ENCODE measurements around the gene SMYD3. TPM values are rescaled to one million over a fixed set of nuclear protein-coding genes. Genes with fewer than 3 reads are reported as not detected.

Gene SMYD3
- total RNA-seq, 2 donors from 2014 or later: 8.8 to 19.0 TPM

- DNase-seq (ENCODE audit: low spot score) (no peak), ATAC-seq (ENCODE audit: insufficient number of reproducible peaks, low FRiP score, low read depth) (no peak)
- H3K36me3 ChIP-seq: no peaks in the 10 kb centered on the region
- no peaks in the 10 kb centered on the region for H3K9me3 ChIP-seq
- no peak overlapping the region for H3K4me3 ChIP-seq
- no peak for TF ChIP-seq CTCF (IDR thresholded peaks at IDR 0.05)
- H3K27ac ChIP-seq: no peak overlapping the region
- H3K27me3 ChIP-seq (replicated peaks; ENCODE audit: insufficient read depth): no peaks in the 10 kb centered on the region
- H3K4me1 ChIP-seq (ENCODE audit: control insufficient read depth in 1 of 2, low read depth in 2 of 2): peaks cover 12 to 13% of the 10 kb centered on the region in 2 donors
Observed at GRCh38 chr1:245879091-245879490, 628.0 kb downstream of the SMYD3 start.

GRCh38 chr1:245878585-245878984 is 628.5 kb downstream of the SMYD3 start:
- Histone ChIP-seq H3K4me1 (ENCODE audit: control insufficient read depth in 1 of 2, low read depth in 2 of 2) (peaks cover 12 to 13% of the 10 kb centered on the region in 2 donors), H3K4me3 (no peak overlapping the region), H3K36me3 (no peaks in the 10 kb centered on the region), H3K27me3 (replicated peaks; ENCODE audit: insufficient read depth) (no peaks in the 10 kb centered on the region), H3K9me3 (no peaks in the 10 kb centered on the region), H3K27ac (no peak overlapping the region)
- TF ChIP-seq CTCF (IDR thresholded peaks at IDR 0.05): no peak
- no peak for ATAC-seq (ENCODE audit: insufficient number of reproducible peaks, low FRiP score, low read depth)
- no peak for DNase-seq (ENCODE audit: low spot score)

GRCh38 chr1:245877976-245878375 is 629.1 kb downstream of the SMYD3 start:
- Histone ChIP-seq H3K9me3 (no peaks in the 10 kb centered on the region), H3K4me3 (no peak overlapping the region), H3K27ac (no peak overlapping the region), H3K36me3 (no peaks in the 10 kb centered on the region), H3K4me1 (ENCODE audit: control insufficient read depth in 1 of 2, low read depth in 2 of 2) (peaks cover 12 to 13% of the 10 kb centered on the region in 2 donors), H3K27me3 (replicated peaks; ENCODE audit: insufficient read depth) (no peaks in the 10 kb centered on the region)
- DNase-seq (ENCODE audit: low spot score) (no peak), ATAC-seq (ENCODE audit: insufficient number of reproducible peaks, low FRiP score, low read depth) (no peak)
- no peak for TF ChIP-seq CTCF (IDR thresholded peaks at IDR 0.05)

- H3K9me3 ChIP-seq: no peaks in the 10 kb centered on the region
- H3K4me1 ChIP-seq (ENCODE audit: control insufficient read depth in 1 of 2, low read depth in 2 of 2): peaks cover 12 to 13% of the 10 kb centered on the region in 2 donors
- DNase-seq (ENCODE audit: low spot score) (no peak), ATAC-seq (ENCODE audit: insufficient number of reproducible peaks, low FRiP score, low read depth) (no peak)
- H3K36me3 ChIP-seq: no peaks in the 10 kb centered on the region
- no peak for TF ChIP-seq CTCF (IDR thresholded peaks at IDR 0.05)
- H3K27me3 ChIP-seq (replicated peaks; ENCODE audit: insufficient read depth): no peaks in the 10 kb centered on the region
- H3K4me3 ChIP-seq: no peak overlapping the region
- H3K27ac ChIP-seq: no peak overlapping the region
Observed at GRCh38 chr1:245876586-245876985, 630.5 kb downstream of the SMYD3 start.

- Histone ChIP-seq H3K36me3 (no peaks in the 10 kb centered on the region), H3K4me1 (ENCODE audit: control insufficient read depth in 1 of 2, low read depth in 2 of 2) (peaks cover 12 to 13% of the 10 kb centered on the region in 2 donors), H3K27ac (no peak overlapping the region), H3K4me3 (no peak overlapping the region), H3K9me3 (no peaks in the 10 kb centered on the region), H3K27me3 (replicated peaks; ENCODE audit: insufficient read depth) (no peaks in the 10 kb centered on the region)
- no peak for DNase-seq (ENCODE audit: low spot score)
- TF ChIP-seq CTCF (IDR thresholded peaks at IDR 0.05): no peak
- no peak for ATAC-seq (ENCODE audit: insufficient number of reproducible peaks, low FRiP score, low read depth)
Observed at GRCh38 chr1:245875581-245876261, 631.4 kb downstream of the SMYD3 start.
